HCT116 (cell line): ENCODE measurements around the gene SLC35C1. TPM values are rescaled to one million over a fixed set of nuclear protein-coding genes. Genes with fewer than 3 reads are reported as not detected.
"Not testable (repeated sequence)": the region's sequence is repeated elsewhere in the genome, so short reads cannot be mapped to it uniquely, and the experiment has no call there.

ENCODE experiments used
- ATAC-seq: fragments of 200-7000 bp; cut with Tn5 transposase; 2 replicates; pipeline ENCODE4 v1.9.1; 2020; ENCODE audit warnings: mild to moderate bottlenecking, moderate library complexity
- BruUV-seq: library from RNA; stranded (reverse); fragments of 400-500 nt; replicated peaks from 2 replicates; lab custom pipeline; 2021; lab: Mats Ljungman, UMichigan
- CTCF ChIA-PET: fragments of 300-600 bp; sonication (Branson Sonifier 250); formaldehyde crosslinking; loops from one replicate; lab custom pipeline; 2021; ENCODE audit warnings: antibody characterized with exemption; lab: Charles Lee
- POLR2A ChIA-PET: fragments of 300-600, 350-600 bp; sonication (Branson Sonifier 250); formaldehyde crosslinking; loops from one replicate; lab custom pipeline; 2021; ENCODE audit warnings: antibody characterized with exemption; lab: Charles Lee
- RAD21 ChIA-PET, 2 experiments: fragments of 300-600 bp; sonication (Branson Sonifier 250); formaldehyde crosslinking; loops; one replicate each; lab custom pipeline; 2023; ENCODE audit warnings: low total read pairs in 2 of 2; ENCODE audit not compliant: uncharacterized antibody in 2 of 2, unreplicated experiment in 2 of 2, low non-redundant PET in 1 of 2; lab: Charles Lee
- DNase-seq: peaks from one replicate; pipeline ENCODE4 v3.0.0-alpha.2; 2010; ENCODE audit warnings: low read depth, low spot score
- H2AFZ ChIP-seq: fragments of 200-600 bp; shearing (Covaris generic), sonication (generic); 2 replicates; pipeline ENCODE4 v1.6.1; 2017; ENCODE audit warnings: low read depth, mixed run types, mixed read lengths, antibody characterized with exemption, low read length; ENCODE audit not compliant: poor library complexity, severe bottlenecking
- H3K27ac ChIP-seq: 2 replicates; pipeline ENCODE4 v1.5.1; 2012; ENCODE audit warnings: low read depth, low read length
- H3K27me3 ChIP-seq: fragments of 200-600 bp; sonication (generic); 2 replicates; pipeline ENCODE4 v1.6.1; 2016; ENCODE audit warnings: mixed run types, low read length, mixed read lengths; ENCODE audit not compliant: insufficient read depth
- H3K36me3 ChIP-seq, 2 experiments: fragments of 200-500 bp in 1 of 2; fragments of 200-600 bp in 1 of 2; sonication (Bioruptor generic) in 1 of 2; sonication (generic) in 1 of 2; 2 replicates each; pipeline versions ENCODE4 v1.5.1 to v1.6.1; 2014 to 2016; ENCODE audit warnings: low read length in 2 of 2, inconsistent platforms in 1 of 2, mixed read lengths in 1 of 2, mixed run types in 1 of 2; ENCODE audit not compliant: insufficient read depth in 2 of 2, control insufficient read depth in 1 of 2
- H3K4me1 ChIP-seq, 2 experiments: fragments of 200-600 bp in 1 of 2; sonication (generic) in 1 of 2; 2 replicates each; pipeline versions ENCODE4 v1.5.1 to v1.6.1; 2012 to 2017; ENCODE audit warnings: low read length in 2 of 2, inconsistent platforms in 1 of 2, mild to moderate bottlenecking in 1 of 2, mixed read lengths in 1 of 2, mixed run types in 1 of 2, moderate library complexity in 1 of 2; ENCODE audit not compliant: insufficient read depth in 2 of 2, control insufficient read depth in 1 of 2
- H3K4me2 ChIP-seq: fragments of 200-600 bp; sonication (generic); 2 replicates; pipeline ENCODE4 v1.6.1; 2017; ENCODE audit warnings: mixed run types, low read length, mixed read lengths
- H3K4me3 ChIP-seq, 2 experiments: fragments of 200-600 bp in 1 of 2; sonication (generic) in 1 of 2; replicated peaks in 1 of 2; 2 replicates each; pipeline ENCODE4 v1.5.1; 2011 to 2016; ENCODE audit warnings: low read length in 2 of 2, control low read depth in 1 of 2, low read depth in 1 of 2, mild to moderate bottlenecking in 1 of 2, mixed read lengths in 1 of 2, mixed run types in 1 of 2
- H3K79me2 ChIP-seq: fragments of 200-600 bp; sonication (generic); 2 replicates; pipeline ENCODE4 v1.6.1; 2017; ENCODE audit warnings: mild to moderate bottlenecking, mixed run types, low read length, moderate library complexity, mixed read lengths; ENCODE audit not compliant: insufficient read depth
- H3K9ac ChIP-seq: fragments of 200-600 bp; sonication (generic); 2 replicates; pipeline ENCODE4 v1.6.1; 2016; ENCODE audit warnings: low read length, mixed read lengths
- H3K9me2 ChIP-seq: fragments of 200-600 bp; sonication (generic), shearing (Covaris generic); 2 replicates; pipeline ENCODE4 v1.6.1; 2017; ENCODE audit warnings: mixed run types, mild to moderate bottlenecking, moderate library complexity; ENCODE audit not compliant: insufficient read depth
- H3K9me3 ChIP-seq, 2 experiments: fragments of 200-500 bp in 1 of 2; fragments of 200-600 bp in 1 of 2; sonication (Bioruptor generic) in 1 of 2; sonication (generic) in 1 of 2; 2 replicates each; pipeline ENCODE4 v1.6.1; 2014 to 2017; ENCODE audit warnings: low read length in 2 of 2, mixed read lengths in 2 of 2, inconsistent platforms in 1 of 2, low read depth in 1 of 2, mild to moderate bottlenecking in 1 of 2, mixed run types in 1 of 2, moderate library complexity in 1 of 2; ENCODE audit not compliant: control insufficient read depth in 1 of 2, insufficient read depth in 1 of 2
- H4K20me1 ChIP-seq: fragments of 200-600 bp; sonication (generic), shearing (Covaris generic); 2 replicates; pipeline ENCODE4 v1.6.1; 2017; ENCODE audit warnings: mixed run types, mild to moderate bottlenecking, moderate library complexity; ENCODE audit not compliant: insufficient read depth
- TCF7L2 ChIP-seq: IDR thresholded peaks from 2 replicates; pipeline ENCODE4 v1.7.0; 2011; ENCODE audit warnings: borderline replicate concordance, inconsistent platforms; ENCODE audit not compliant: insufficient read depth, insufficient read length; ENCODE audit errors: extremely low read depth
- ZFX ChIP-seq: fragments of 450-650 bp; IDR thresholded peaks from 2 replicates; pipeline ENCODE4 v1.6.1; 2017
- intact Hi-C: fragments of 100-400 bp; cut with micrococcal nuclease; formaldehyde crosslinking; loops from 2 replicates; pipeline ENCODE4 v1.10.0; 2022
- total RNA-seq: library from RNA; stranded (reverse); gene quantifications from one replicate; pipeline ENCODE4 v1.2.1, GENCODE V29; 2021; ENCODE audit not compliant: unreplicated experiment
- TF ChIP-seq, protein P1 (sequence below), 3 experiments: fragments of 200-600 bp in 1 of 3; sonication (generic) in 1 of 3; IDR thresholded peaks in 2 of 3; conservative IDR thresholded peaks in 1 of 3; 2 replicates each; pipeline ENCODE4 v1.5.1; 2012 to 2017; ENCODE audit warnings: low read depth in 2 of 3, low read length in 2 of 3, antibody characterized with exemption in 1 of 3, borderline replicate concordance in 1 of 3, control low read depth in 1 of 3, mild to moderate bottlenecking in 1 of 3, mixed read lengths in 1 of 3, mixed run types in 1 of 3, moderate library complexity in 1 of 3; ENCODE audit not compliant: insufficient read depth in 1 of 3
- TF ChIP-seq, protein P2 (sequence below): IDR thresholded peaks from 2 replicates; pipeline ENCODE4 v1.6.1; 2012
- TF ChIP-seq, protein P3 (sequence below): IDR thresholded peaks from 2 replicates; pipeline ENCODE4 v1.6.1; 2012

SLC35C1 gene
- total RNA-seq, 1 experiment from 2014 or later: 18.2 TPM

DNA sequence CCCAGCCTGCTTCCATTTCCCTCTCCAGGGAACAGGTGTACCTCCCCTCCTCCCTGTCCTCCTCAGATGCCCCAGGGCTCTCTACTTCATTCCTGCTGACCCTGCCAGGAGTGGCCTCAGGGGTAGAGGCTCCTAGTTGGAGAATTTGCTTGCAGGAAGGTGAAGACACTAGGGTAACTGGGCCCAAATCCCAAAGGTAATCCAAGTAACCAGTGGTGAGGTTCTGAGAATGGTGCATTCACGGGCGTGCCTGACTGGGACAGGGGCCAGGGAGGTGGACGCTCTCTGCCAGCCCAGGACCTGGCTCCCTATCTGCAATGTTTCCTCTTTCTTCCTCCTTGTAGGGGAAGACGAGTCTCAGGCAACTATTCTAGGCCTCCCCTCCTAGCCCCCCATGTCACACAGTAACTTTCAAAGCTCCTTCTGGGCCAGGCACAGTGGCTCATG is 2.9 kb downstream of the SLC35C1 start (continued):
- TF ChIP-seq TCF7L2 (no peak), ZFX (no peak)
- TF ChIP-seq, protein P1, sequence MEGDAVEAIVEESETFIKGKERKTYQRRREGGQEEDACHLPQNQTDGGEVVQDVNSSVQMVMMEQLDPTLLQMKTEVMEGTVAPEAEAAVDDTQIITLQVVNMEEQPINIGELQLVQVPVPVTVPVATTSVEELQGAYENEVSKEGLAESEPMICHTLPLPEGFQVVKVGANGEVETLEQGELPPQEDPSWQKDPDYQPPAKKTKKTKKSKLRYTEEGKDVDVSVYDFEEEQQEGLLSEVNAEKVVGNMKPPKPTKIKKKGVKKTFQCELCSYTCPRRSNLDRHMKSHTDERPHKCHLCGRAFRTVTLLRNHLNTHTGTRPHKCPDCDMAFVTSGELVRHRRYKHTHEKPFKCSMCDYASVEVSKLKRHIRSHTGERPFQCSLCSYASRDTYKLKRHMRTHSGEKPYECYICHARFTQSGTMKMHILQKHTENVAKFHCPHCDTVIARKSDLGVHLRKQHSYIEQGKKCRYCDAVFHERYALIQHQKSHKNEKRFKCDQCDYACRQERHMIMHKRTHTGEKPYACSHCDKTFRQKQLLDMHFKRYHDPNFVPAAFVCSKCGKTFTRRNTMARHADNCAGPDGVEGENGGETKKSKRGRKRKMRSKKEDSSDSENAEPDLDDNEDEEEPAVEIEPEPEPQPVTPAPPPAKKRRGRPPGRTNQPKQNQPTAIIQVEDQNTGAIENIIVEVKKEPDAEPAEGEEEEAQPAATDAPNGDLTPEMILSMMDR (IDR thresholded peaks at IDR 0.05 in 2 of 3, conservative IDR thresholded peaks at IDR 0.05 in 1 of 3; ENCODE audit: borderline replicate concordance in 1 of 3, insufficient read depth in 1 of 3, low read depth in 2 of 3, low read length in 2 of 3): no peak
- TF ChIP-seq, protein P2, sequence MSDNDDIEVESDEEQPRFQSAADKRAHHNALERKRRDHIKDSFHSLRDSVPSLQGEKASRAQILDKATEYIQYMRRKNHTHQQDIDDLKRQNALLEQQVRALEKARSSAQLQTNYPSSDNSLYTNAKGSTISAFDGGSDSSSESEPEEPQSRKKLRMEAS: no peak
- TF ChIP-seq, protein P3, sequence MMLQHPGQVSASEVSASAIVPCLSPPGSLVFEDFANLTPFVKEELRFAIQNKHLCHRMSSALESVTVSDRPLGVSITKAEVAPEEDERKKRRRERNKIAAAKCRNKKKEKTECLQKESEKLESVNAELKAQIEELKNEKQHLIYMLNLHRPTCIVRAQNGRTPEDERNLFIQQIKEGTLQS: no peak
- TF ChIP-seq, all 23 proteins: peak for 0

DNA sequence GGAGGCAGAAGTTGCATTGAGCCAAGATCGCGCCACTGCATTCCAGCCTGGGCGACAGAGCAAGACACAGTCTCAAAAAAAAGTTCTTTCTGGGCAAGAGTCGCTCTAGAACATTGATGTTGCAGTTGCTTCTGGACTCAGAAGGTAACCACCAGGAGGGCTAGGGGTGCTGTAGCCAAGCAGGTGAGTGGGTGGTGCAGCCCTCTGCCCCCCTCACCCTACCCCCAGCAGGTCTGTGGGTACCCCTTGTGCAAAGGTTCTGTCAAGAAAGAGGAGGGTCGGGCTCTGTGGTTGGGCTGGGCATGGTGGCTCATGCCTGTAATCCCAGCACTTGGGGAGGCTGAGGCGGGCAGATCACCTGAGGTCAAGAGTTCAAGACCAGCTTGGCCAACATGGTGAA is 3.5 kb downstream of the SLC35C1 start:
- H3K27me3 ChIP-seq, H3K36me3 ChIP-seq, BruUV-seq, H4K20me1 ChIP-seq, intact Hi-C loops, CTCF ChIA-PET, ATAC-seq, H3K9me3 ChIP-seq, H3K4me2 ChIP-seq, H3K9me2 ChIP-seq, DNase-seq, H3K27ac ChIP-seq, H2AFZ ChIP-seq, POLR2A ChIA-PET, H3K9ac ChIP-seq, RAD21 ChIA-PET, H3K4me3 ChIP-seq: not testable (repeated sequence)
- Histone ChIP-seq H3K4me1 (peaks cover 13 to 21% of the 10 kb centered on the region in 2 experiments), H3K79me2 (peaks cover 28% of the 10 kb centered on the region)
